SK-N-SH (cell line): Measurements from ENCODE around the gene OGFOD3. TPM values are rescaled to one million over a fixed set of nuclear protein-coding genes. Genes with fewer than 3 reads are reported as not detected.

Source experiments
- CTCF ChIA-PET: fragments of 300-600, 350-600 bp; formaldehyde crosslinking; extraction: SDS; loops from one replicate; lab custom pipeline; 2021; lab: Yijun Ruan, JAX
- POLR2A ChIA-PET: fragments of 350-600 bp; sonication (Branson Sonifier 250); formaldehyde crosslinking; extraction: SDS; loops from one replicate; lab custom pipeline; 2020; ENCODE audit warnings: antibody characterized with exemption, inconsistent platforms; lab: Yijun Ruan, JAX
- DNase-seq: peaks from one replicate; pipeline ENCODE4 v3.0.0; 2012
- H2AFZ ChIP-seq: fragments of 200-600 bp; sonication (generic); 2 replicates; pipeline ENCODE4 v1.8.1; 2016; ENCODE audit warnings: antibody characterized with exemption, mild to moderate bottlenecking, low read depth
- H3F3A ChIP-seq: fragments of 200-600 bp; sonication (generic); replicated peaks from 2 replicates; pipeline ENCODE3; 2016; ENCODE audit warnings: antibody characterized with exemption, mild to moderate bottlenecking; ENCODE audit not compliant: insufficient read depth
- H3K27ac ChIP-seq, 2 experiments: fragments of 200-500 bp in 1 of 2; fragments of 200-600 bp in 1 of 2; sonication (Bioruptor generic) in 1 of 2; sonication (generic), shearing (Covaris generic) in 1 of 2; 2 replicates each; pipeline versions ENCODE4 v1.5.1 to v1.6.1; 2014 to 2016; ENCODE audit warnings: low read depth in 2 of 2, inconsistent platforms in 1 of 2, low read length in 1 of 2, mild to moderate bottlenecking in 1 of 2, mixed read lengths in 1 of 2
- H3K27me3 ChIP-seq: fragments of 200-600 bp; sonication (generic), shearing (Covaris generic); 2 replicates; pipeline ENCODE4 v1.6.1; 2016; ENCODE audit warnings: mixed run types; ENCODE audit not compliant: insufficient read depth
- H3K36me3 ChIP-seq, 2 experiments: fragments of 200-500 bp in 1 of 2; fragments of 200-600 bp in 1 of 2; sonication (Bioruptor generic) in 1 of 2; sonication (generic) in 1 of 2; replicated peaks in 1 of 2; 2 replicates each; pipeline versions ENCODE3 to v1.5.1; 2014 to 2016; ENCODE audit warnings: low read length in 1 of 2, mild to moderate bottlenecking in 1 of 2; ENCODE audit not compliant: insufficient read depth in 2 of 2, control insufficient read depth in 1 of 2
- H3K4me1 ChIP-seq, 2 experiments: fragments of 200-500 bp in 1 of 2; fragments of 200-600 bp in 1 of 2; sonication (Bioruptor generic) in 1 of 2; sonication (generic), shearing (Covaris generic) in 1 of 2; 2 replicates each; pipeline versions ENCODE4 v1.5.1 to v1.6.1; 2014 to 2016; ENCODE audit warnings: low read depth in 1 of 2, low read length in 1 of 2, mixed run types in 1 of 2; ENCODE audit not compliant: insufficient read depth in 2 of 2, control insufficient read depth in 1 of 2
- H3K4me2 ChIP-seq: fragments of 200-600 bp; sonication (generic), shearing (Covaris generic); 2 replicates; pipeline ENCODE4 v1.6.1; 2017; ENCODE audit warnings: mixed run types
- H3K4me3 ChIP-seq, 2 experiments: fragments of 200-500 bp in 1 of 2; fragments of 200-600 bp in 1 of 2; sonication (Bioruptor generic) in 1 of 2; sonication (generic), shearing (Covaris generic) in 1 of 2; 2 replicates each; pipeline versions ENCODE4 v1.5.1 to v1.8.1; 2014 to 2016; ENCODE audit warnings: low read depth in 2 of 2, inconsistent platforms in 1 of 2, low read length in 1 of 2, mild to moderate bottlenecking in 1 of 2, mixed read lengths in 1 of 2, moderate library complexity in 1 of 2
- H3K79me2 ChIP-seq: fragments of 200-600 bp; sonication (generic); 2 replicates; pipeline ENCODE4 v1.8.1; 2017; ENCODE audit warnings: mild to moderate bottlenecking; ENCODE audit not compliant: insufficient read depth
- H3K9ac ChIP-seq: fragments of 200-600 bp; sonication (generic); 2 replicates; pipeline ENCODE4 v1.6.1; 2017; ENCODE audit warnings: mixed run types
- H3K9me2 ChIP-seq: fragments of 200-600 bp; sonication (generic); 2 replicates; pipeline ENCODE4 v1.6.1; 2017; ENCODE audit warnings: mixed run types
- H3K9me3 ChIP-seq: fragments of 200-600 bp; sonication (generic); 2 replicates; pipeline ENCODE4 v1.6.1; 2017; ENCODE audit warnings: mixed run types, mild to moderate bottlenecking, moderate library complexity
- H4K20me1 ChIP-seq: fragments of 200-600 bp; sonication (generic); 2 replicates; pipeline ENCODE4 v1.6.1; 2017; ENCODE audit warnings: mild to moderate bottlenecking, mixed run types; ENCODE audit not compliant: insufficient read depth
- CHD2 ChIP-seq: fragments of 150-350 bp; IDR thresholded peaks from 2 replicates; pipeline ENCODE4 v1.6.1; 2018; ENCODE audit warnings: low read length; ENCODE audit not compliant: partially characterized antibody
- FOSL2 ChIP-seq: IDR thresholded peaks from 2 replicates; pipeline ENCODE4 v1.4.0; 2012; ENCODE audit warnings: low read depth, mild to moderate bottlenecking, moderate library complexity, borderline replicate concordance
- FOXJ3 ChIP-seq: sonication (generic); formaldehyde crosslinking; IDR thresholded peaks from 2 replicates; pipeline ENCODE4 v1.5.1; 2020; ENCODE audit warnings: mild to moderate bottlenecking, missing genetic modification reagents
- GATA2 ChIP-seq: sonication (generic); formaldehyde crosslinking; IDR thresholded peaks from 2 replicates; pipeline ENCODE4 v1.5.0; 2020; ENCODE audit warnings: mild to moderate bottlenecking, missing genetic modification reagents
- JUND ChIP-seq: IDR thresholded peaks from 2 replicates; pipeline ENCODE4 v1.4.0; 2012
- MAX ChIP-seq: IDR thresholded peaks from 2 replicates; pipeline ENCODE4 v1.4.0; 2012; ENCODE audit warnings: low read depth
- MEF2A ChIP-seq: IDR thresholded peaks from 2 replicates; pipeline ENCODE4 v1.4.0; 2012; ENCODE audit warnings: low read depth, borderline replicate concordance
- NRF1 ChIP-seq: IDR thresholded peaks from 2 replicates; pipeline ENCODE4 v1.6.1; 2012; ENCODE audit warnings: low read depth, mild to moderate bottlenecking, low read length
- RCOR1 ChIP-seq: fragments of 150-350 bp; IDR thresholded peaks from 2 replicates; pipeline ENCODE4 v1.6.1; 2017; ENCODE audit warnings: antibody characterized with exemption, low read length
- SIN3A ChIP-seq: IDR thresholded peaks from 2 replicates; pipeline ENCODE4 v1.6.1; 2012; ENCODE audit warnings: low read depth, mild to moderate bottlenecking, low read length, moderate library complexity, borderline replicate concordance
- SMC3 ChIP-seq: IDR thresholded peaks from 2 replicates; pipeline ENCODE4 v1.6.1; 2012; ENCODE audit warnings: low read depth, low read length, improper control_type of control experiment
- YY1 ChIP-seq: IDR thresholded peaks from 2 replicates; pipeline ENCODE4 v1.4.0; 2012; ENCODE audit warnings: low read depth, mild to moderate bottlenecking
- WGBS: methylation state at CpG from one replicate; pipeline ENCODE4 v1.1.6; 2017; ENCODE audit warnings: low lambda C conversion rate; 5-methylcytosine and 5-hydroxymethylcytosine counted together
- polyA plus RNA-seq, 3 experiments: library from polyadenylated mRNA; depleted of rRNA; stranded (reverse); fragments of >200 nt; gene quantifications; 2 replicates each; pipeline ENCODE4 v1.2.3, GENCODE V29; 2012

Gene OGFOD3
- polyA plus RNA-seq, 1 of the 3 experiments (the other 2 are of a cell fraction), result 68.2 TPM

- ChIA-PET CTCF (interaction anchor here (0.9 to 5.5 kb wide), 13 partner anchors 8 to 153 kb away, joined by 3 to 45 read pairs (median 6); no protein-coding TSS in a partner anchor), POLR2A (interaction anchor here (1.2 kb wide), 1 partner anchor 15 kb away, joined by 4 read pairs; no protein-coding TSS in a partner anchor)
- no peak overlapping the region for H3K4me2 ChIP-seq
- peaks cover 9 to 35% of the 10 kb centered on the region in 2 experiments; a peak in 3 of 4 replicates for H3K4me1 ChIP-seq
- peaks cover 2 to 5% of the 10 kb centered on the region in 2 experiments for H3K36me3 ChIP-seq
- no peaks in the 10 kb centered on the region for H3K27me3 ChIP-seq
- WGBS, result 78% methylated on average over 7 of the region's 7 CpGs
- no peak for DNase-seq
- H3K79me2 ChIP-seq, result no peaks in the 10 kb centered on the region
- peak overlapping the region in 1 of 2 experiments; percentile 84; a peak in 2 of 4 replicates for H3K27ac ChIP-seq
- no peak overlapping the region for H3K9ac ChIP-seq
- H3K9me2 ChIP-seq, result no peaks in the 10 kb centered on the region
- H3K9me3 ChIP-seq, result no peaks in the 10 kb centered on the region
- no peak overlapping the region for H3K4me3 ChIP-seq
- TF ChIP-seq NRF1 (no peak), CHD2 (no peak), RCOR1 (no peak)
- no peaks in the 10 kb centered on the region for H4K20me1 ChIP-seq
- no peak overlapping the region for H2AFZ ChIP-seq
- peaks cover 11% of the 10 kb centered on the region for H3F3A ChIP-seq
These were observed 18.2 kb downstream of the OGFOD3 start for GRCh38 chr17:82400206-82400605.

- H3F3A ChIP-seq, result peaks cover 11% of the 10 kb centered on the region
- H3K9me3 ChIP-seq, result no peaks in the 10 kb centered on the region
- ChIA-PET CTCF (interaction anchor here (0.9 to 5.5 kb wide), 20 partner anchors 8 to 163 kb away, joined by 3 to 45 read pairs (median 5); partner anchors contain the start of gene UTS2R), POLR2A (interaction anchor here (0.7 to 1.2 kb wide), 3 partner anchors 14 to 117 kb away, joined by 3 to 4 read pairs (median 4); no protein-coding TSS in a partner anchor)
- H3K4me1 ChIP-seq, result peaks cover 9 to 35% of the 10 kb centered on the region in 2 experiments; a peak in 3 of 4 replicates
- peak overlapping the region; percentile 11 to 84; a peak in 3 of 4 replicates for H3K27ac ChIP-seq
- TF ChIP-seq CHD2 (no peak), FOXJ3 (CRISPR knock-in tag) (no peak), NRF1 (no peak), YY1 (no peak), GATA2 (CRISPR knock-in tag) (no peak), SMC3 (no peak), SIN3A (no peak), JUND (no peak), FOSL2 (no peak), MAX (no peak), MEF2A (no peak)
- peaks cover 2 to 5% of the 10 kb centered on the region in 2 experiments for H3K36me3 ChIP-seq
- no peaks in the 10 kb centered on the region for H4K20me1 ChIP-seq
- peak; percentile 88 for DNase-seq
- H3K4me3 ChIP-seq, result no peak overlapping the region
- H3K27me3 ChIP-seq, result no peaks in the 10 kb centered on the region
- no peaks in the 10 kb centered on the region for H3K9me2 ChIP-seq
- WGBS, result 72% methylated on average over 16 of the region's 18 CpGs
- peak overlapping the region; percentile 4; the same call in 1 of the 2 replicates for H3K4me2 ChIP-seq
- no peak overlapping the region for H3K9ac ChIP-seq
- H3K79me2 ChIP-seq, result no peaks in the 10 kb centered on the region
- no peak overlapping the region for H2AFZ ChIP-seq
These were observed 18.7 kb downstream of the OGFOD3 start for GRCh38 chr17:82399601-82400101.
